SK-N-SH treated with all-trans-retinoic acid at 6 μM for 48 hours (cell line): ENCODE data around the gene CCDC59.

Source experiments
- ATAC-seq: fragments of 200-7000 bp; cut with Tn5 transposase; 3 replicates; pipeline ENCODE4 v1.9.1; 2020; ENCODE audit warnings: mild to moderate bottlenecking, moderate library complexity
- ZFP3 ChIP-seq: fragments of 250-450 bp; sonication (Bioruptor Pico); IDR thresholded peaks from 2 replicates; pipeline ENCODE4 v1.5.0; 2020; ENCODE audit warnings: mild to moderate bottlenecking, moderate library complexity
- ZNF8 ChIP-seq: fragments of 450-650 bp; formaldehyde crosslinking; IDR thresholded peaks from 2 replicates; pipeline ENCODE4 v1.5.0; 2020; ENCODE audit warnings: mild to moderate bottlenecking, moderate library complexity

Gene CCDC59

DNA sequence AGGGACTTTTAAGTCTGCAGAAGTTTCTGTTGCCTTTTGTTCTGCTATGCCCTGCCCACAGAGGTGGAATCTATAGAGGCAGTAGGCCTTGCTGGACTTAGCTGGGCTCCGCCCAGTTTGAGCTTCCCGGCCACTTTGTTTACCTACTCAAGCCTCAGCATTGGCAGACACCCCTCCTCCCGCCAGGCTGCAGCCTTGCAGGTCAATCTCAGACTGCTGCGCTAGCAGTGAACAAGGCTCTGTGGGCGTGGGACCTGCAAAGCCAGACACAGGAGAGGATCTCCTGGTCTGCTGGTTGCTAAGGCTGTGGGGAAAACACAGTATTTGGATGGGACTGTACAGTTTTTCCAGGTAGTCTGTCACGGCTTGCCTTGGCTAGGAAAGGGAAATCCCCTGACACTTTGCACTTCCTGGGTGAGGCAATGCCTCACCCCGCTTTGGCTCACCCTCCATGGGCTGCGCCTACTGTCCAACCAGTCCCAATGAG is 43.7 kb downstream of the CCDC59 start:
- no peak for ATAC-seq
- TF ChIP-seq ZNF8 (CRISPR knock-in tag) (no peak), ZFP3 (CRISPR knock-in tag) (no peak)
